ENCODE results near the gene GIPC1.
"Not testable (repeated sequence)": the region's sequence is repeated elsewhere in the genome, so short reads cannot be mapped to it uniquely, and the experiment has no call there.

Gene GIPC1

DNA sequence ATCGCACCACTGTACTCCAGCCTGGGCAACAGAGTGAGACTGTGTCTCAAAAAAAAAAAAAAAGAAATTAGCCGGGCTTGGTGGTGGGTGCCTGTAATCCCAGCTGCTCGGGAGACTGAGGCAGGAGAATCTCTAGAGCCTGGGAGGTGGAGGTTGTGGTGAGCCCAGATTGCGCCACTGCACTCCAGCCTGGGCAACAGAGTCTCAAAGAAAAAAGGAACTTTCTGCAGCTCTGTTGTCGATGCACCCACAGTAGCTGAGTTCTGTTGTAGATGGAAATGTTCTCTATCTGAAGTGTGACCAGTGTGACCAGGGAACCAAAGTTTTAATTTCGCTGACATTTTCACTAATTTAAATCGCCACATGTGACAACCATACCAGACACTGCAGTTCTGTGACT, 33.5 kb downstream of the GIPC1 start:
- peaks cover 61 to 73% of the 10 kb centered on the region in 2 experiments for H3K36me3 ChIP-seq (ENCODE audit: control insufficient read depth in 1 of 2, insufficient read depth in 2 of 2, low read depth in 1 of 2, low read length in 2 of 2)
- H3K27ac ChIP-seq (ENCODE audit: low read length, poor library complexity, severe bottlenecking); H3K4ac ChIP-seq (ENCODE audit: low read depth in 1 of 2, low read length in 2 of 2); H4K91ac ChIP-seq (ENCODE audit: low read length); H2BK15ac ChIP-seq (ENCODE audit: low read depth, poor library complexity, severe bottlenecking); H3K4me1 ChIP-seq (ENCODE audit: control insufficient read depth, insufficient read depth, low read depth, low read length); H4K8ac ChIP-seq (ENCODE audit: low read length); H3K23ac ChIP-seq (ENCODE audit: low read length in 2 of 2); H2BK12ac ChIP-seq (ENCODE audit: low read length in 2 of 2); H3K79me1 ChIP-seq (replicated peaks; ENCODE audit: low read length, poor library complexity, severe bottlenecking); H2BK120ac ChIP-seq (ENCODE audit: low read depth, low read length); DNase-seq; H3K14ac ChIP-seq (ENCODE audit: low read length in 2 of 2); H2AFZ ChIP-seq (ENCODE audit: low read depth, low read length); H3K27me3 ChIP-seq (ENCODE audit: control insufficient read depth in 1 of 2, insufficient read depth in 1 of 2, low read length in 2 of 2); H3K9me3 ChIP-seq (ENCODE audit: control insufficient read depth, low read length); H3K4me2 ChIP-seq (ENCODE audit: low read length, poor library complexity, severe bottlenecking); H2BK5ac ChIP-seq (ENCODE audit: low read depth, low read length, poor library complexity, severe bottlenecking); H3K9ac ChIP-seq (ENCODE audit: low read length); H2AK5ac ChIP-seq (ENCODE audit: low read length, severe bottlenecking); H3K4me3 ChIP-seq (ENCODE audit: insufficient read depth in 1 of 2, low read depth in 1 of 2, low read length in 2 of 2); H3K18ac ChIP-seq (ENCODE audit: low read depth in 1 of 2, low read length in 2 of 2): not testable (repeated sequence)
- WGBS, result 97% methylated on average over 5 of the region's 7 CpGs

GRCh38 chr19:14460935-14461334, 35.0 kb downstream of the GIPC1 start:
- Histone ChIP-seq H2AK5ac (ENCODE audit: low read length, severe bottlenecking) (no peak overlapping the region), H3K14ac (ENCODE audit: low read length in 2 of 2) (no peak overlapping the region), H3K23ac (ENCODE audit: low read length in 2 of 2) (no peak overlapping the region), H2BK15ac (ENCODE audit: low read depth, poor library complexity, severe bottlenecking) (no peak overlapping the region), H3K9ac (ENCODE audit: low read length) (no peak overlapping the region), H3K4me2 (ENCODE audit: low read length, poor library complexity, severe bottlenecking) (no peak overlapping the region), H2BK5ac (ENCODE audit: low read depth, low read length, poor library complexity, severe bottlenecking) (no peak overlapping the region), H3K18ac (ENCODE audit: low read depth in 1 of 2, low read length in 2 of 2) (no peak overlapping the region), H4K8ac (ENCODE audit: low read length) (no peak overlapping the region), H4K91ac (ENCODE audit: low read length) (no peak overlapping the region), H3K79me1 (replicated peaks; ENCODE audit: low read length, poor library complexity, severe bottlenecking) (peaks cover 3% of the 10 kb centered on the region), H2BK12ac (ENCODE audit: low read length in 2 of 2) (no peak overlapping the region), H3K9me3 (ENCODE audit: control insufficient read depth, low read length) (no peaks in the 10 kb centered on the region), H2AFZ (ENCODE audit: low read depth, low read length) (no peak overlapping the region), H3K27ac (ENCODE audit: low read length, poor library complexity, severe bottlenecking) (no peak overlapping the region), H3K4ac (ENCODE audit: low read depth in 1 of 2, low read length in 2 of 2) (no peak overlapping the region), H3K27me3 (ENCODE audit: control insufficient read depth in 1 of 2, insufficient read depth in 1 of 2, low read length in 2 of 2) (no peaks in the 10 kb centered on the region), H3K4me3 (ENCODE audit: insufficient read depth in 1 of 2, low read depth in 1 of 2, low read length in 2 of 2) (no peak overlapping the region), H2BK120ac (ENCODE audit: low read depth, low read length) (no peak overlapping the region), H3K36me3 (ENCODE audit: control insufficient read depth in 1 of 2, insufficient read depth in 2 of 2, low read depth in 1 of 2, low read length in 2 of 2) (peaks cover 49 to 78% of the 10 kb centered on the region in 2 experiments), H3K4me1 (ENCODE audit: control insufficient read depth, insufficient read depth, low read depth, low read length) (peaks cover 1% of the 10 kb centered on the region)
- no peak for DNase-seq
- 95% methylated on average over 2 of the region's 2 CpGs for WGBS

DNA sequence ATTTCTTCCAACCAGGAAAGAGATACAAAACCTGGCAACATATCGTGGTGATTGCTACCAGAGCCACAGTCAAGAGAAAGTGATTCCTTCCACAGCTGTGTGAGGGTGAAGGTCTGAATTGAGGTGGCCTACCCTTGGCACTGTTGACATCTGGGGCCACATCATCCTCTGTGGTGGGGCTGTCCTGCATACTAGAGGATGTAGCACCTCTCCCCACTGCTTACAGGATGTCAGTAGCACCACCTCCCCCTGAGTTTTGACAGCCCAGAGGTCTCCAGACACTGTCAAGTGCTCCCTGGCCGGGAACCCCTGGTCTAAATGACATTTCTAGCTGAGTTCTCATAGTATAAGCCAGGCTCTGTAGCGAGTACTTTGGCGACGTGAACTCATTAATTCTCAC, 36.2 kb downstream of the GIPC1 start:
- no peak overlapping the region for H3K4me2 ChIP-seq (ENCODE audit: low read length, poor library complexity, severe bottlenecking)
- no peak for DNase-seq
- H3K14ac ChIP-seq (ENCODE audit: low read length in 2 of 2), result no peak overlapping the region
- no peak overlapping the region for H3K9ac ChIP-seq (ENCODE audit: low read length)
- H3K27ac ChIP-seq (ENCODE audit: low read length, poor library complexity, severe bottlenecking), result no peak overlapping the region
- no peak overlapping the region for H2AK5ac ChIP-seq (ENCODE audit: low read length, severe bottlenecking)
- peaks cover under 1% of the 10 kb centered on the region for H3K79me1 ChIP-seq (replicated peaks; ENCODE audit: low read length, poor library complexity, severe bottlenecking)
- H3K18ac ChIP-seq (ENCODE audit: low read depth in 1 of 2, low read length in 2 of 2), result no peak overlapping the region
- no peak overlapping the region for H2BK120ac ChIP-seq (ENCODE audit: low read depth, low read length)
- peaks cover 1% of the 10 kb centered on the region for H3K4me1 ChIP-seq (ENCODE audit: control insufficient read depth, insufficient read depth, low read depth, low read length)
- no peaks in the 10 kb centered on the region for H3K9me3 ChIP-seq (ENCODE audit: control insufficient read depth, low read length)
- H2BK5ac ChIP-seq (ENCODE audit: low read depth, low read length, poor library complexity, severe bottlenecking), result no peak overlapping the region
- no peak overlapping the region for H3K4ac ChIP-seq (ENCODE audit: low read depth in 1 of 2, low read length in 2 of 2)
- no peak overlapping the region for H2BK15ac ChIP-seq (ENCODE audit: low read depth, poor library complexity, severe bottlenecking)
- peaks cover 46 to 77% of the 10 kb centered on the region in 2 experiments for H3K36me3 ChIP-seq (ENCODE audit: control insufficient read depth in 1 of 2, insufficient read depth in 2 of 2, low read depth in 1 of 2, low read length in 2 of 2)
- H2AFZ ChIP-seq (ENCODE audit: low read depth, low read length), result no peak overlapping the region
- no peak overlapping the region for H2BK12ac ChIP-seq (ENCODE audit: low read length in 2 of 2)
- no peak overlapping the region for H4K8ac ChIP-seq (ENCODE audit: low read length)
- no peak overlapping the region for H3K23ac ChIP-seq (ENCODE audit: low read length in 2 of 2)
- H3K27me3 ChIP-seq (ENCODE audit: control insufficient read depth in 1 of 2, insufficient read depth in 1 of 2, low read length in 2 of 2), result no peaks in the 10 kb centered on the region
- H4K91ac ChIP-seq (ENCODE audit: low read length), result no peak overlapping the region
- WGBS, result 83% methylated on average over 5 of the region's 5 CpGs
- H3K4me3 ChIP-seq (ENCODE audit: insufficient read depth in 1 of 2, low read depth in 1 of 2, low read length in 2 of 2), result no peak overlapping the region

DNA sequence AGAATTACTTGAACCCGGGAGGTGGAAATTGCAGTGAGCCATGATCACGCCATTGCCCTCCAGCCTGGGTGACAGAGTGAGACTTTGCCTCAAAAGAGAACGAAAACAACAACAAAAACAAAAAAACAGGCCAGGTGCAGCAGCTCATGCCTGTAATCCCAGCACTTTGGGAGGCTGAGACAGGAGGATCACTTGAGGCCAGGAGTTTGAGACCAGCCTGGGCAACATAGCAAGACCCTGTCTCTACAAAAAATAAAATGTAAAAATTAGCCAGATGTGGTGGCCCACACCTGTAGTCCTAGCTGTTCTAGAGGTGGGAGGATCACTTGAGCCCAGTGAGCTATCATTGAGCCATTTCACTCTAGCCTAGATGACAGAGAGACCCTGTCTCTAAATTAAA, 43.6 kb downstream of the GIPC1 start:
- not testable (repeated sequence) for H3K4me3 ChIP-seq (ENCODE audit: insufficient read depth in 1 of 2, low read depth in 1 of 2, low read length in 2 of 2); H3K23ac ChIP-seq (ENCODE audit: low read length in 2 of 2); H2BK120ac ChIP-seq (ENCODE audit: low read depth, low read length); H2BK12ac ChIP-seq (ENCODE audit: low read length in 2 of 2); H3K27ac ChIP-seq (ENCODE audit: low read length, poor library complexity, severe bottlenecking); H3K79me1 ChIP-seq (replicated peaks; ENCODE audit: low read length, poor library complexity, severe bottlenecking); H3K9ac ChIP-seq (ENCODE audit: low read length); H4K91ac ChIP-seq (ENCODE audit: low read length); H3K4me2 ChIP-seq (ENCODE audit: low read length, poor library complexity, severe bottlenecking); H3K18ac ChIP-seq (ENCODE audit: low read depth in 1 of 2, low read length in 2 of 2); H3K4ac ChIP-seq (ENCODE audit: low read depth in 1 of 2, low read length in 2 of 2); DNase-seq; H3K27me3 ChIP-seq (ENCODE audit: control insufficient read depth in 1 of 2, insufficient read depth in 1 of 2, low read length in 2 of 2); H3K4me1 ChIP-seq (ENCODE audit: control insufficient read depth, insufficient read depth, low read depth, low read length); H2AFZ ChIP-seq (ENCODE audit: low read depth, low read length); H3K9me3 ChIP-seq (ENCODE audit: control insufficient read depth, low read length); H2AK5ac ChIP-seq (ENCODE audit: low read length, severe bottlenecking); H2BK15ac ChIP-seq (ENCODE audit: low read depth, poor library complexity, severe bottlenecking); H3K14ac ChIP-seq (ENCODE audit: low read length in 2 of 2); H2BK5ac ChIP-seq (ENCODE audit: low read depth, low read length, poor library complexity, severe bottlenecking); H4K8ac ChIP-seq (ENCODE audit: low read length)
- WGBS, result 100% methylated on average over 3 of the region's 3 CpGs
- H3K36me3 ChIP-seq (ENCODE audit: control insufficient read depth in 1 of 2, insufficient read depth in 2 of 2, low read depth in 1 of 2, low read length in 2 of 2), result peaks cover 54 to 70% of the 10 kb centered on the region in 2 experiments
